Measurements from ENCODE around the gene SOWAHA. TPM values are rescaled to one million over a fixed set of nuclear protein-coding genes. Genes with fewer than 3 reads are reported as not detected.

Gene SOWAHA
- polyA plus RNA-seq, 3 donors, result not detected

DNA sequence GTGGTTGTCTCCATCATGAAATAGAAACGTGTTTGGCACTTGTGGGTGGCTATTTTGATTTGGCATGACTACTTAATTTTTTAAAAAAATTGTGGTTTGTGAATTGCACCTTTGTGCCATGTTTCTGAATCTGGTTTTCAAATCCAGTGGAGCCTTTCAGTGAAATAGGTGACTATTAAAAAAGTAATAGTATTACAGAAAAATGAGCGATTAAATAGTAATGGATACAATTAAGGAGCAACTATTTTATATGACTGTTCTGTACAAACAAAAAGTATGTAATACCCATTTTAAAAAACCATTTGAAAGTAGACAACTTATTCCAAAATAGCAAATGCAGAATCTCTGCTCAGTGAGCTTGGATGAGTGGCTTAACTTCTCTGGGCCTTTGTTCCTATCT, 3.0 kb downstream of the SOWAHA start:
- peaks cover 4 to 19% of the 10 kb centered on the region in 2 donors for H3K9me3 ChIP-seq (replicated peaks in 1 of 2; ENCODE audit: control insufficient read depth in 1 of 2, insufficient read depth in 1 of 2, low read length in 2 of 2)
- Mint-ChIP-seq H3K27ac (no peak overlapping the region), H3K4me1 (peaks cover 24% of the 10 kb centered on the region), H3K9me3 (peaks cover 0 to 28% (median 12%) of the 10 kb centered on the region in 7 donors), H3K36me3 (peaks cover 6 to 14% of the 10 kb centered on the region in 2 donors), H3K27me3 (ENCODE audit: low read depth in 3 of 3) (peaks cover 68 to 74% (median 68%) of the 10 kb centered on the region in 3 donors), H3K4me3 (peak overlapping the region in 1 of 2 donors; percentile 46)
- peaks cover 5% of the 10 kb centered on the region for H4K20me1 ChIP-seq (ENCODE audit: insufficient read depth, low read length)
- H3K27ac ChIP-seq (ENCODE audit: low read depth in 1 of 2, low read length in 2 of 2), result no peak overlapping the region
- no peaks in the 10 kb centered on the region for H3K36me3 ChIP-seq (replicated peaks in 1 of 2; ENCODE audit: control insufficient read depth in 1 of 2, insufficient read depth in 2 of 2, low read length in 2 of 2)
- intact Hi-C loops (cut with micrococcal nuclease), result loop anchor here in 1 of 2 donors (10.0 kb wide), 1 partner anchor 311 kb away; no protein-coding TSS in a partner anchor
- peaks cover 51 to 83% of the 10 kb centered on the region in 2 donors for H3K27me3 ChIP-seq (ENCODE audit: control insufficient read depth in 2 of 2, insufficient read depth in 2 of 2, low read length in 2 of 2)
- no peak for DNase-seq
- no peaks in the 10 kb centered on the region for H3K79me2 ChIP-seq (ENCODE audit: insufficient read depth, low read length)
- H3K9ac ChIP-seq (ENCODE audit: insufficient read depth, low read length, poor library complexity, severe bottlenecking), result no peak overlapping the region
- H3K4me2 ChIP-seq (replicated peaks; ENCODE audit: extremely low read depth, low read length, poor library complexity, severe bottlenecking), result no peak overlapping the region
- H3K4me1 ChIP-seq (ENCODE audit: control insufficient read depth in 1 of 2, insufficient read depth in 2 of 2, low read length in 2 of 2), result peaks cover 8 to 34% of the 10 kb centered on the region in 2 donors
- TF ChIP-seq, protein P1, sequence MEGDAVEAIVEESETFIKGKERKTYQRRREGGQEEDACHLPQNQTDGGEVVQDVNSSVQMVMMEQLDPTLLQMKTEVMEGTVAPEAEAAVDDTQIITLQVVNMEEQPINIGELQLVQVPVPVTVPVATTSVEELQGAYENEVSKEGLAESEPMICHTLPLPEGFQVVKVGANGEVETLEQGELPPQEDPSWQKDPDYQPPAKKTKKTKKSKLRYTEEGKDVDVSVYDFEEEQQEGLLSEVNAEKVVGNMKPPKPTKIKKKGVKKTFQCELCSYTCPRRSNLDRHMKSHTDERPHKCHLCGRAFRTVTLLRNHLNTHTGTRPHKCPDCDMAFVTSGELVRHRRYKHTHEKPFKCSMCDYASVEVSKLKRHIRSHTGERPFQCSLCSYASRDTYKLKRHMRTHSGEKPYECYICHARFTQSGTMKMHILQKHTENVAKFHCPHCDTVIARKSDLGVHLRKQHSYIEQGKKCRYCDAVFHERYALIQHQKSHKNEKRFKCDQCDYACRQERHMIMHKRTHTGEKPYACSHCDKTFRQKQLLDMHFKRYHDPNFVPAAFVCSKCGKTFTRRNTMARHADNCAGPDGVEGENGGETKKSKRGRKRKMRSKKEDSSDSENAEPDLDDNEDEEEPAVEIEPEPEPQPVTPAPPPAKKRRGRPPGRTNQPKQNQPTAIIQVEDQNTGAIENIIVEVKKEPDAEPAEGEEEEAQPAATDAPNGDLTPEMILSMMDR (IDR thresholded peaks at IDR 0.05), result no peak
- WGBS (ENCODE audit: insufficient coverage), result 100% methylated on average over 1 of the region's 2 CpGs
- no peak overlapping the region for H2AFZ ChIP-seq (ENCODE audit: insufficient read depth, low read depth, low read length, poor library complexity, severe bottlenecking)
- no peak overlapping the region for H3K4me3 ChIP-seq (replicated peaks in 1 of 3; ENCODE audit: low read depth in 2 of 3, low read length in 3 of 3)

DNA sequence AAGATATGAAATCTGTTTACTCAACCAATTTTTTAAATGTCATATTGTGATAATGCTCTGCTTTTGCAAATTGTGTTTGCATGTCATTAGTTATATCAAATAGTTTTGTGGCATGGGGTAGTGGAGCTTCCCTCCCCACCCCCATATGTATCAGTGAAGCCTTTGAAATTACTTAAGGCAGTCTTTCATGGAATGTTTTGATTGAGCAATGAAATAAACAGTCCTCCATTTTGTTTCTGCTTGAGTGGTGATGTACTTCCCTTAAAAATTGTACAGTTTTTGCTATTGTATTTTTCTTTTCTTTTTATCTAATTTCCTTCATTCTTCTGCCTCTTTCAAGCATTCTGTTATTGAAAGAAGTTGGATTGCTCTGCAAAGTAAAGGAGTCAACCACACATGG, 3.5 kb downstream of the SOWAHA start:
- H3K27ac Mint-ChIP-seq, result no peak overlapping the region
- no peak for DNase-seq
- peaks cover 6 to 14% of the 10 kb centered on the region in 2 donors for H3K36me3 Mint-ChIP-seq
- peaks cover 65 to 74% (median 66%) of the 10 kb centered on the region in 3 donors for H3K27me3 Mint-ChIP-seq (ENCODE audit: low read depth in 3 of 3)
- H3K4me3 ChIP-seq (replicated peaks in 1 of 3; ENCODE audit: low read depth in 2 of 3, low read length in 3 of 3), result no peak overlapping the region
- H3K9ac ChIP-seq (ENCODE audit: insufficient read depth, low read length, poor library complexity, severe bottlenecking), result no peak overlapping the region
- no peak overlapping the region for H3K4me2 ChIP-seq (replicated peaks; ENCODE audit: extremely low read depth, low read length, poor library complexity, severe bottlenecking)
- no peak overlapping the region for H2AFZ ChIP-seq (ENCODE audit: insufficient read depth, low read depth, low read length, poor library complexity, severe bottlenecking)
- intact Hi-C loops (cut with micrococcal nuclease), result loop anchor here in 1 of 2 donors (10.0 kb wide), 1 partner anchor 312 kb away; no protein-coding TSS in a partner anchor
- H3K9me3 ChIP-seq (replicated peaks in 1 of 2; ENCODE audit: control insufficient read depth in 1 of 2, insufficient read depth in 1 of 2, low read length in 2 of 2), result peaks cover 4 to 19% of the 10 kb centered on the region in 2 donors
- H3K4me3 Mint-ChIP-seq, result peak overlapping the region in 1 of 2 donors; percentile 39
- H3K4me1 Mint-ChIP-seq, result peaks cover 24% of the 10 kb centered on the region
- H3K27ac ChIP-seq (ENCODE audit: low read depth in 1 of 2, low read length in 2 of 2), result no peak overlapping the region
- peaks cover 46 to 83% of the 10 kb centered on the region in 2 donors for H3K27me3 ChIP-seq (ENCODE audit: control insufficient read depth in 2 of 2, insufficient read depth in 2 of 2, low read length in 2 of 2)
- TF ChIP-seq, protein P1 (IDR thresholded peaks at IDR 0.05), result no peak
- H3K4me1 ChIP-seq (ENCODE audit: control insufficient read depth in 1 of 2, insufficient read depth in 2 of 2, low read length in 2 of 2), result peaks cover 8 to 34% of the 10 kb centered on the region in 2 donors
- H3K9me3 Mint-ChIP-seq, result peaks cover 0 to 28% (median 11%) of the 10 kb centered on the region in 7 donors
- no peaks in the 10 kb centered on the region for H3K79me2 ChIP-seq (ENCODE audit: insufficient read depth, low read length)
- peaks cover 9% of the 10 kb centered on the region for H4K20me1 ChIP-seq (ENCODE audit: insufficient read depth, low read length)
- H3K36me3 ChIP-seq (replicated peaks in 1 of 2; ENCODE audit: control insufficient read depth in 1 of 2, insufficient read depth in 2 of 2, low read length in 2 of 2), result no peaks in the 10 kb centered on the region

Measured in CD14-positive monocyte (primary cell).